ENCODE results near the gene RFPL3. TPM values are rescaled to one million over a fixed set of nuclear protein-coding genes. Genes with fewer than 3 reads are reported as not detected.
A peak's percentile ranks its signal among the peaks of the same experiment; 100 is the strongest.

Gene RFPL3
- total and polyA plus RNA-seq, 2 of the 13 experiments (the other 11 are each of a cell fraction or from before 2014, with no cell fraction given), result not detected

DNA sequence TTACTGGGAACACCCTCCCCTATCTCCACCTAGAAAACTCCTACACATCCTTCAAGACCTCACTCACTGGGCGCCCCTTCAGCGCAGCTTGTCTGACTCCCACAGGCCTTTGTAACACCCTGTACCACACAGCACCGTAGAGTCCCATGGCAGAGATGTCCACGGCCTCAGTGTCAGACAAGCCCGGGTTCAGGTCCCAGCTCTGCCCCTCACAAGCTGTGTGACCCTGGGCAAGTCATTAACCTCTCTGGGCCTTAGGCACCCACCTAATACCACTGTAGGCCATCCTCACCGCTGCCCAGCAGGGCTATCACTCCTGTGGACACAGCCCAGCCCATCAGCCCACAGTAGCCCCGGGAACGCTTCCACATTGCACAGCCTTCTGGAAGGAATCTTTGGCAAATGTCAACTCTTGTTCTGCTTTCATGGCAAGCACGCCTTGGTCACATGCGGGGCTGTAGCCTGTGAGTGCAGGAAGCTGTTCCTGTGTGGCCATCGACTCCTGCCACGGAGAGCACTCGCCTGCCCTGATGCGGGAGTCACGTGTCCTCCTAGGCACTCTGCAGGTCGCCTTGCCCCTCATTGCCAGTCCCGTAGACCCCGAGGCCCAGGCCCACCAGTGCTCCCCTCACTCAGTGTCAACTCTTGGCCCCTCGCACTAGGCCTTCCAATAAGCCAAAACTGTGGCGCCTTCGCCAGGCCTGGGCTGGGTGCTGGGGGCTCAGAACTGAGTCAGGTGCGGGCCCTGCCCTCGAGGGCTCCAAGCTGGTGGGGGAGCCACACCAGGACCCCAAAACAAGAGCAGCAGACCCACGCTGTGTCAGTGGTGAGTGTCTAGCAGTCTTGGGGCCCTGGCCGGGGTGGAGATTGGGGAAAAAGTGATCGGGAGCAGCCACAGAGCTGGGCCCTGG, 32.9 kb upstream of the RFPL3 start:
- ChIA-PET POLR2A (no interaction called here), CTCF (ENCODE audit: low intra/inter-chr PET ratio, low total read pairs) (no interaction called here)
- Histone ChIP-seq H3K79me2 (ENCODE audit: insufficient read depth, low read length) (no peaks in the 10 kb centered on the region), H3K9me3 (ENCODE audit: low read length) (no peaks in the 10 kb centered on the region), H3K4me3 (replicated peaks in 1 of 3; ENCODE audit: insufficient read depth in 1 of 3, low read depth in 2 of 3, low read length in 3 of 3) (no peak overlapping the region), H3K4me1 (ENCODE audit: insufficient read depth, low read length) (no peaks in the 10 kb centered on the region), H3K4me2 (ENCODE audit: low read depth, low read length) (no peak overlapping the region), H4K20me1 (ENCODE audit: insufficient read depth, low read length) (no peaks in the 10 kb centered on the region), H3K36me3 (replicated peaks in 1 of 2; ENCODE audit: control insufficient read depth in 1 of 2, insufficient read depth in 2 of 2, low read length in 2 of 2) (no peaks in the 10 kb centered on the region), H3K27me3 (ENCODE audit: control insufficient read depth in 1 of 2, insufficient read depth in 2 of 2, low read length in 2 of 2) (peaks cover 0 to 13% of the 10 kb centered on the region in 2 experiments; a peak in 2 of 5 replicates), H3K27ac (ENCODE audit: extremely low read length, insufficient read depth, low read length) (no peak overlapping the region), H2AFZ (ENCODE audit: low read length) (no peak overlapping the region), H3K9ac (ENCODE audit: insufficient read depth, low read depth, low read length) (no peak overlapping the region)
- BruUV-seq (replicated peaks), result no TSS peak
- ATAC-seq, result no peak
- in situ Hi-C loops (cut with HindIII; ENCODE audit: extremely low pct_ligation_motif_present, low pct_unique_long_range_greater_than_20kb), result no loop called here
- no peak for DNase-seq (ENCODE audit: low spot score)
- WGBS (ENCODE audit: low lambda C conversion rate), result 24% methylated on average over 11 of the region's 26 CpGs
- TF ChIP-seq ZNF768 (CRISPR knock-in tag; IDR thresholded peaks at IDR 0.05) (peak; percentile 92), ZNF337 (CRISPR knock-in tag; IDR thresholded peaks at IDR 0.05; ENCODE audit: borderline replicate concordance, low read depth) (no peak)
- FAIRE-seq, result no peak
- intact Hi-C loops (cut with micrococcal nuclease; ENCODE audit: unreplicated experiment), result no loop called here

DNA sequence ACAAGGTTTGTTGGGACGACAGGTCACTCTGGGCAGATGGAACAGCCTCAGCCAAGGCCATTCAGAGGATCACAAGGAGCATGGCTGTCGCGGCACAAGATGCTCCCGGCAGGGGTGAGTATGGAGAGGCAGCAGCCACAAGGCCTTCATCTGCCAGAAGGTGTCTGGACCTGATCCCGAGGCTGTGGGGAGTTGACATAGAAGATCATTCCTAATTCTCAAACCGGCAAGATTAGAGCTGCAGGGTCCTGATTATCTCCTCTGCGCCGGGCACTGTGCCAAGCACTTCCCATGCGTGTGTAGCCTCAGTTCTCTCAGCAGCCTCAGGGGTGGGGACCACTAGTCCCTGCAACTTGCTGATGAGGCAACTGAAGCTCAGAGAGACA, 32.3 kb upstream of the RFPL3 start:
- H3K27ac ChIP-seq (ENCODE audit: extremely low read length, insufficient read depth, low read length), result no peak overlapping the region
- H3K36me3 ChIP-seq (replicated peaks in 1 of 2; ENCODE audit: control insufficient read depth in 1 of 2, insufficient read depth in 2 of 2, low read length in 2 of 2), result no peaks in the 10 kb centered on the region
- H3K4me2 ChIP-seq (ENCODE audit: low read depth, low read length), result no peak overlapping the region
- no peak for ATAC-seq
- no peak for FAIRE-seq
- H3K9ac ChIP-seq (ENCODE audit: insufficient read depth, low read depth, low read length), result no peak overlapping the region
- no peaks in the 10 kb centered on the region for H3K79me2 ChIP-seq (ENCODE audit: insufficient read depth, low read length)
- TF ChIP-seq ZNF552 (CRISPR knock-in tag; IDR thresholded peaks at IDR 0.05; ENCODE audit: borderline replicate concordance), result no peak
- TF ChIP-seq GATA4 (IDR thresholded peaks at IDR 0.05; ENCODE audit: borderline replicate concordance, low read depth), result no peak
- no peak for TF ChIP-seq XRCC5 (optimal IDR thresholded peaks at IDR 0.05; ENCODE audit: low read length)
- no peak for TF ChIP-seq FOXJ3 (CRISPR knock-in tag; IDR thresholded peaks at IDR 0.05; ENCODE audit: borderline replicate concordance)
- no peak for TF ChIP-seq ZNF841 (CRISPR knock-in tag; IDR thresholded peaks at IDR 0.05; ENCODE audit: borderline replicate concordance)
- TF ChIP-seq ZNF777 (CRISPR knock-in tag; IDR thresholded peaks at IDR 0.05), result no peak
- TF ChIP-seq TOPORS (CRISPR knock-in tag; IDR thresholded peaks at IDR 0.05), result no peak
- TF ChIP-seq ZNF432 (CRISPR knock-in tag; IDR thresholded peaks at IDR 0.05; ENCODE audit: borderline replicate concordance), result no peak
- no peak for TF ChIP-seq ZNF773 (CRISPR knock-in tag; IDR thresholded peaks at IDR 0.05; ENCODE audit: borderline replicate concordance)
- H3K27me3 ChIP-seq (ENCODE audit: control insufficient read depth in 1 of 2, insufficient read depth in 2 of 2, low read length in 2 of 2), result peaks cover 0 to 13% of the 10 kb centered on the region in 2 experiments; a peak in 2 of 5 replicates
- BruUV-seq (replicated peaks), result no TSS peak
- H2AFZ ChIP-seq (ENCODE audit: low read length), result no peak overlapping the region
- H3K4me1 ChIP-seq (ENCODE audit: insufficient read depth, low read length), result no peaks in the 10 kb centered on the region
- CTCF ChIA-PET (ENCODE audit: low intra/inter-chr PET ratio, low total read pairs), result no interaction called here
- POLR2A ChIA-PET, result no interaction called here
- DNase-seq (ENCODE audit: low spot score), result no peak
- H3K9me3 ChIP-seq (ENCODE audit: low read length), result no peaks in the 10 kb centered on the region
- no peaks in the 10 kb centered on the region for H4K20me1 ChIP-seq (ENCODE audit: insufficient read depth, low read length)
- no peak overlapping the region for H3K4me3 ChIP-seq (replicated peaks in 1 of 3; ENCODE audit: insufficient read depth in 1 of 3, low read depth in 2 of 3, low read length in 3 of 3)
- 32% methylated on average over 4 of the region's 9 CpGs for WGBS (ENCODE audit: low lambda C conversion rate)
- intact Hi-C loops (cut with micrococcal nuclease; ENCODE audit: unreplicated experiment), result no loop called here
- in situ Hi-C loops (cut with HindIII; ENCODE audit: extremely low pct_ligation_motif_present, low pct_unique_long_range_greater_than_20kb), result no loop called here

Data from HepG2 (cell line).